ENCODE data around the gene S1PR4.
"Not testable (repeated sequence)": the region's sequence is repeated elsewhere in the genome, so short reads cannot be mapped to it uniquely, and the experiment has no call there.

S1PR4 gene

GRCh38 chr19:3188627-3189596 is 10.3 kb downstream of the S1PR4 start:
- H3K4me3 ChIP-seq (ENCODE audit: low read depth, low read length), result peak overlapping the region; percentile 44

GRCh38 chr19:3189702-3190469 is 11.3 kb downstream of the S1PR4 start:
- H3K4me3 ChIP-seq (ENCODE audit: low read depth, low read length), result no peak overlapping the region
- no peak for TF ChIP-seq MYC (IDR thresholded peaks at IDR 0.05; ENCODE audit: low read depth, low read length)
- TF ChIP-seq CTCF (IDR thresholded peaks at IDR 0.05; ENCODE audit: low read depth, low read length), result no peak
- TF ChIP-seq MAX (IDR thresholded peaks at IDR 0.05; ENCODE audit: low read depth, low read length), result no peak
- no peak for TF ChIP-seq POLR2A (IDR thresholded peaks at IDR 0.05; ENCODE audit: extremely low read depth, insufficient read length)
- DNase-seq (ENCODE audit: low read depth), result no peak

More at GRCh38 chr19:3188627-3189596, 10.3 kb downstream of the S1PR4 start:
- TF ChIP-seq POLR2A (IDR thresholded peaks at IDR 0.05; ENCODE audit: extremely low read depth, insufficient read length), result peak; percentile 36
- no peak for TF ChIP-seq CTCF (IDR thresholded peaks at IDR 0.05; ENCODE audit: low read depth, low read length)
- peak; percentile 70 for DNase-seq (ENCODE audit: low read depth)

GRCh38 chr19:3190470-3190770 is 11.9 kb downstream of the S1PR4 start:
- no peak overlapping the region for H3K4me3 ChIP-seq (ENCODE audit: low read depth, low read length)
- no peak for DNase-seq (ENCODE audit: low read depth)
- TF ChIP-seq CTCF (IDR thresholded peaks at IDR 0.05; ENCODE audit: low read depth, low read length) (no peak), MAX (IDR thresholded peaks at IDR 0.05; ENCODE audit: low read depth, low read length) (no peak), POLR2A (IDR thresholded peaks at IDR 0.05; ENCODE audit: extremely low read depth, insufficient read length) (no peak), MYC (IDR thresholded peaks at IDR 0.05; ENCODE audit: low read depth, low read length) (no peak)

GRCh38 chr19:3190921-3191805 is 12.6 kb downstream of the S1PR4 start:
- no peak for TF ChIP-seq MYC (IDR thresholded peaks at IDR 0.05; ENCODE audit: low read depth, low read length)
- TF ChIP-seq CTCF (IDR thresholded peaks at IDR 0.05; ENCODE audit: low read depth, low read length), result no peak
- no peak overlapping the region for H3K4me3 ChIP-seq (ENCODE audit: low read depth, low read length)
- no peak for DNase-seq (ENCODE audit: low read depth)

GRCh38 chr19:3191806-3192104 is 13.2 kb downstream of the S1PR4 start:
- not testable (repeated sequence) for H3K4me3 ChIP-seq (ENCODE audit: low read depth, low read length); DNase-seq (ENCODE audit: low read depth)

GRCh38 chr19:3192228-3192635 is 13.7 kb downstream of the S1PR4 start:
- DNase-seq (ENCODE audit: low read depth), result no peak
- H3K4me3 ChIP-seq (ENCODE audit: low read depth, low read length), result no peak overlapping the region
- no peak for TF ChIP-seq POLR2A (IDR thresholded peaks at IDR 0.05; ENCODE audit: extremely low read depth, insufficient read length)
- TF ChIP-seq CTCF (IDR thresholded peaks at IDR 0.05; ENCODE audit: low read depth, low read length), result no peak
- no peak for TF ChIP-seq MAX (IDR thresholded peaks at IDR 0.05; ENCODE audit: low read depth, low read length)
- TF ChIP-seq MYC (IDR thresholded peaks at IDR 0.05; ENCODE audit: low read depth, low read length), result no peak

Measured in NB4 (cell line).